Chondrocyte (in vitro differentiated cells): ENCODE data around the gene PROM1. TPM values are rescaled to one million over a fixed set of nuclear protein-coding genes. Genes with fewer than 3 reads are reported as not detected.

ENCODE experiments used
- DNase-seq: peaks from one replicate; pipeline ENCODE4 v3.0.0; 2021; ENCODE audit warnings: mixed read lengths, low spot score
- H3K27ac Mint-ChIP-seq: one replicate; pipeline ENCODE4 v1.8.0; 2021; ENCODE audit warnings: mild to moderate bottlenecking, moderate library complexity, mixed read lengths; ENCODE audit not compliant: unreplicated experiment
- H3K27me3 Mint-ChIP-seq: 2 replicates; pipeline ENCODE4 v1.8.0; 2021; ENCODE audit warnings: low read depth, mixed read lengths
- H3K36me3 Mint-ChIP-seq: 2 replicates; pipeline ENCODE4 v1.8.0; 2021; ENCODE audit warnings: low read depth, mixed read lengths
- H3K4me1 Mint-ChIP-seq: 2 replicates; pipeline ENCODE4 v1.8.0; 2021; ENCODE audit warnings: low read depth, mild to moderate bottlenecking, mixed read lengths
- H3K4me3 Mint-ChIP-seq: one replicate; pipeline ENCODE4 v1.8.0; 2021; ENCODE audit warnings: mild to moderate bottlenecking, moderate library complexity, mixed read lengths; ENCODE audit not compliant: unreplicated experiment
- H3K9me3 Mint-ChIP-seq: 2 replicates; pipeline ENCODE4 v1.8.0; 2021; ENCODE audit warnings: low read depth, mixed read lengths
- CTCF ChIP-seq: fragments of 200-600 bp; sonication (generic); IDR thresholded peaks from 2 replicates; pipeline ENCODE4 v1.5.0; 2021; ENCODE audit warnings: antibody characterized with exemption, mild to moderate bottlenecking, moderate library complexity
- total RNA-seq: library from RNA; stranded (reverse); gene quantifications from 3 replicates; pipeline ENCODE4 v1.2.1, GENCODE V29; 2021

Gene PROM1
- total RNA-seq, 1 donor from 2014 or later = 0.10 TPM

GRCh38 chr4:16037901-16038300 lies 45.9 kb downstream of the PROM1 start:
- Mint-ChIP-seq H3K27ac (no peak overlapping the region), H3K36me3 (no peaks in the 10 kb centered on the region), H3K4me1 (peaks cover 14% of the 10 kb centered on the region), H3K9me3 (no peaks in the 10 kb centered on the region), H3K27me3 (no peaks in the 10 kb centered on the region), H3K4me3 (no peak overlapping the region)
- TF ChIP-seq CTCF = no peak
- no peak for DNase-seq

- Mint-ChIP-seq H3K27me3 (no peaks in the 10 kb centered on the region), H3K36me3 (no peaks in the 10 kb centered on the region), H3K4me1 (peaks cover 14% of the 10 kb centered on the region), H3K4me3 (no peak overlapping the region), H3K9me3 (no peaks in the 10 kb centered on the region), H3K27ac (no peak overlapping the region)
- no peak for TF ChIP-seq CTCF
- no peak for DNase-seq
These were observed 48.0 kb downstream of the PROM1 start for GRCh38 chr4:16035843-16036242.

GRCh38 chr4:16034010-16034748 lies 49.6 kb downstream of the PROM1 start:
- Mint-ChIP-seq H3K9me3 (no peaks in the 10 kb centered on the region), H3K27me3 (no peaks in the 10 kb centered on the region), H3K4me3 (no peak overlapping the region), H3K4me1 (peaks cover 23% of the 10 kb centered on the region), H3K27ac (peak overlapping the region; percentile 19), H3K36me3 (no peaks in the 10 kb centered on the region)
- DNase-seq = no peak
- no peak for TF ChIP-seq CTCF

- no peak overlapping the region for H3K27ac Mint-ChIP-seq
- no peaks in the 10 kb centered on the region for H3K9me3 Mint-ChIP-seq
- H3K4me1 Mint-ChIP-seq = peaks cover 33% of the 10 kb centered on the region
- H3K36me3 Mint-ChIP-seq = no peaks in the 10 kb centered on the region
- TF ChIP-seq CTCF = no peak
- no peak overlapping the region for H3K4me3 Mint-ChIP-seq
- DNase-seq = no peak
- H3K27me3 Mint-ChIP-seq = no peaks in the 10 kb centered on the region
These were observed 51.4 kb downstream of the PROM1 start for GRCh38 chr4:16032396-16032770.

- Mint-ChIP-seq H3K9me3 (no peaks in the 10 kb centered on the region), H3K27ac (no peak overlapping the region), H3K27me3 (no peaks in the 10 kb centered on the region), H3K4me3 (no peak overlapping the region), H3K36me3 (no peaks in the 10 kb centered on the region), H3K4me1 (peaks cover 33% of the 10 kb centered on the region)
- no peak for DNase-seq
- TF ChIP-seq CTCF = no peak
These were observed 52.1 kb downstream of the PROM1 start for GRCh38 chr4:16031546-16032395.
